AG09309 (cell line): ENCODE measurements around the gene SLC25A51.

Experiments used
- DNase-seq: peaks from one replicate; pipeline ENCODE4 v3.0.0-alpha.2; 2010; ENCODE audit warnings: low read depth
- H3K4me3 ChIP-seq: 2 replicates; pipeline ENCODE4 v1.5.1; 2011; ENCODE audit warnings: mild to moderate bottlenecking, low read depth, low read length, moderate library complexity; ENCODE audit not compliant: control insufficient read depth
- TF ChIP-seq, protein P1 (sequence below): IDR thresholded peaks from 2 replicates; pipeline ENCODE4 v1.5.1; 2011; ENCODE audit warnings: mild to moderate bottlenecking, low read depth, low read length, inconsistent platforms; ENCODE audit not compliant: insufficient read depth, control insufficient read depth; ENCODE audit errors: missing control alignments

The SLC25A51 gene

GRCh38 chr9:37944266-37944650, 40.3 kb upstream of the SLC25A51 start:
- TF ChIP-seq, protein P1, sequence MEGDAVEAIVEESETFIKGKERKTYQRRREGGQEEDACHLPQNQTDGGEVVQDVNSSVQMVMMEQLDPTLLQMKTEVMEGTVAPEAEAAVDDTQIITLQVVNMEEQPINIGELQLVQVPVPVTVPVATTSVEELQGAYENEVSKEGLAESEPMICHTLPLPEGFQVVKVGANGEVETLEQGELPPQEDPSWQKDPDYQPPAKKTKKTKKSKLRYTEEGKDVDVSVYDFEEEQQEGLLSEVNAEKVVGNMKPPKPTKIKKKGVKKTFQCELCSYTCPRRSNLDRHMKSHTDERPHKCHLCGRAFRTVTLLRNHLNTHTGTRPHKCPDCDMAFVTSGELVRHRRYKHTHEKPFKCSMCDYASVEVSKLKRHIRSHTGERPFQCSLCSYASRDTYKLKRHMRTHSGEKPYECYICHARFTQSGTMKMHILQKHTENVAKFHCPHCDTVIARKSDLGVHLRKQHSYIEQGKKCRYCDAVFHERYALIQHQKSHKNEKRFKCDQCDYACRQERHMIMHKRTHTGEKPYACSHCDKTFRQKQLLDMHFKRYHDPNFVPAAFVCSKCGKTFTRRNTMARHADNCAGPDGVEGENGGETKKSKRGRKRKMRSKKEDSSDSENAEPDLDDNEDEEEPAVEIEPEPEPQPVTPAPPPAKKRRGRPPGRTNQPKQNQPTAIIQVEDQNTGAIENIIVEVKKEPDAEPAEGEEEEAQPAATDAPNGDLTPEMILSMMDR: no peak
- no peak overlapping the region for H3K4me3 ChIP-seq
- no peak for DNase-seq

- H3K4me3 ChIP-seq: no peak overlapping the region
- peak; percentile 84 for DNase-seq
- TF ChIP-seq, protein P1: no peak
These were observed 39.7 kb upstream of the SLC25A51 start for GRCh38 chr9:37943345-37944265.

DNA sequence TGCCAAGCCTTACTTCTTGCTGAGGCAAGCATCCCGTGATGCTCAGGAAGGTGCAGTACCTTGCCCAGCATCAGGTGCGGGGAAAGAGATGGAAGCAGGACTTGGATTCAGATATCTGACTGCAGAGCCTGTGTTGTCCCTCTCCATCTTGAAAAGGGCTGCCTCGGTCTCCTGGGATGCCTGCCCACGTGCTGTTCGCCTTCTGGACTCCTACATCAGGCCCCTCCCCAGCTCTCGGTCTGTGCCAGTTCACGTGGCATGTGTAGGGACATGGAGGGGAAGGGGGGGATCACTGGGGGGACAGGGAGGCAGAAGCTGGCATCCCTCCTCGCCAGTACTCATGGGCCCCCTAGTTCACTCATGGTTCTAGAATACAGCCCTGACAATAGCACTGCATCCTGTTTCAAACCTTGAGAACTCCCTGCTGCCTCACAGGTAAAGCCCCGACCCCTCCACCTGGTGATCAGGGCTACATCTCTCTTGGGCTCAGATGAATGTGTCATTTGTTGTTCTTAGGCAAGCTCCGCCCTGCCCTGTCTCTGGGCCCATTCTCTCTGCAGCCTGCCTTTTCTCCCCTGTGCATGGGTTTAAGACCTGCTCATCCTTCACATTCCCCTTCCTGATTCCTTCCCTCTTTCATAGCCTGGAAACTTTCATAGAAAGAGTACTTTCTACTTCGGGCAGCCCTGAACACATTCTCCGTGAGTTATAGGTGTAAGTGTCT, 38.9 kb upstream of the SLC25A51 start:
- no peak for DNase-seq
- no peak overlapping the region for H3K4me3 ChIP-seq
- TF ChIP-seq, protein P1: no peak

DNA sequence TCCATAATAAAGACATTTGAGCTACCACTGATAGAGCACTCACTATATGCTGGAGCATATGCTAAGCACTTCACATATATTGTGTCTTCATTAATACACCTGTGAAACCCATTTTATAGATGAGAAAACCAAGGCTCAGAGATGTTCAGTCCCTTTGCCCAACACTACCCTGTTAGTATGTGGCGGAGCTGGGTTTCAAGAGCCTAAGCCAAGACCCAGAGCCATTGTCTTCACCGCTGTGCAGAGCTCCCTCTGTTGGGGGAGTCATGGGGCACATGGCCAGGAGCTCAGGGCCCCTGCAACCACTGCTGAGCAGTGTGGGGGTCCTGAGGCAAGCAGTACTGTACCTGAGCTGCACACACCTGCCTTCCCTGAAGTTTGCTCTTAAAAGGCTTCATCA, 37.3 kb upstream of the SLC25A51 start:
- no peak overlapping the region for H3K4me3 ChIP-seq
- TF ChIP-seq, protein P1: no peak
- DNase-seq: no peak

- no peak for DNase-seq
- TF ChIP-seq, protein P1: no peak
- H3K4me3 ChIP-seq: no peak overlapping the region
These were observed 35.7 kb upstream of the SLC25A51 start for GRCh38 chr9:37939575-37940095.

DNA sequence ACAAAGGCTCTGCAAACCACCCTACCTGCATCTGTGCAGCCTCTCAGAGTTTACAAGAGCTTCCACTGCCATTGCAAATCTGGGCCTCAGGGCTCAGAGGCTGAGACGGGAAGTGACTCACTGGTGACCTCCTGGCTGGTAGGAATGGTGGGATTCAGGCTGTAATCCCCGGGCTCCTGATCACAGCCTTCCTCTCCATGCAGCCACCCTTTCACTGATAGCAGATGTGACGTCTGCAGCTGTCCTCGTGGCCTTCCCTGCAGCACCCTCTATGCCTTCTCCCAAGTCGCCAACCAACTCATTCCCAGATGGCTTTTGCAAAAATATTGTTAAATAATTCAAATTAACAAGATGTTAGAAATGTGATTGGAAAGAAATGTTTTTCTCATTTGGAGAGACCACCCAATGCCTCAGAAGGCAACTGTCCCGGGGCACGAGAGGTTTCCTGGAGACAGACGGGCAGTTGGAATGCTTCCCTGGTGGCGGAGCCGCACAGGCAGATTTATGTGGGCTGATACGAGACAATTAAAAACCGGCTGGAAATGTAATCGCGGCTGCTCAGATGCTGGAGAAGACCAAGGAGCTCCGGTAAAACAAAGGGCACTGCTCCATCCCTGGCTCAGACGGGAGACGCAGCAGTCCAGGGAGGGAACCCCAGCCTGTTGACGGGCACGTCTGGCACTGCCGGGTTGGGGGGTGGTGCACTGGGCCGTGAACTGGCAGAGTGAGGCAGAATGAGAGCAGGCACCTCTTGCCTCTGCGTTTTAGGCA, 34.4 kb upstream of the SLC25A51 start:
- TF ChIP-seq, protein P1: no peak
- peak overlapping the region; percentile 12 for H3K4me3 ChIP-seq
- peak; percentile 56 for DNase-seq
